Gastroesophageal sphincter (tissue), 3 donors: Measurements from ENCODE around the gene ZNF521.

Source experiments
- EP300 ChIP-seq: sonication (generic); formaldehyde crosslinking; IDR thresholded peaks from one replicate; pipeline ENCODE4 v1.6.1; 2017; ENCODE audit warnings: antibody characterized with exemption, mild to moderate bottlenecking
- POLR2A ChIP-seq, 2 donors: fragments of 450-650 bp; IDR thresholded peaks; one replicate each; pipeline ENCODE4 v1.6.1; 2017; ENCODE audit warnings: antibody characterized with exemption in 2 of 2, mild to moderate bottlenecking in 2 of 2, moderate library complexity in 1 of 2
- POLR2AphosphoS5 ChIP-seq: sonication (generic); formaldehyde crosslinking; IDR thresholded peaks from one replicate; pipeline ENCODE4 v1.6.1; 2017; ENCODE audit warnings: antibody characterized with exemption
- TF ChIP-seq, protein P1 (sequence below), 4 experiments: fragments of 200-600 bp in 2 of 4; fragments of 450-650 bp in 2 of 4; sonication (generic) in 1 of 4; IDR thresholded peaks; one replicate each; pipeline ENCODE4 v1.5.1; 2017 to 2019; ENCODE audit warnings: antibody characterized with exemption in 4 of 4, mild to moderate bottlenecking in 2 of 4, moderate library complexity in 2 of 4

DNA sequence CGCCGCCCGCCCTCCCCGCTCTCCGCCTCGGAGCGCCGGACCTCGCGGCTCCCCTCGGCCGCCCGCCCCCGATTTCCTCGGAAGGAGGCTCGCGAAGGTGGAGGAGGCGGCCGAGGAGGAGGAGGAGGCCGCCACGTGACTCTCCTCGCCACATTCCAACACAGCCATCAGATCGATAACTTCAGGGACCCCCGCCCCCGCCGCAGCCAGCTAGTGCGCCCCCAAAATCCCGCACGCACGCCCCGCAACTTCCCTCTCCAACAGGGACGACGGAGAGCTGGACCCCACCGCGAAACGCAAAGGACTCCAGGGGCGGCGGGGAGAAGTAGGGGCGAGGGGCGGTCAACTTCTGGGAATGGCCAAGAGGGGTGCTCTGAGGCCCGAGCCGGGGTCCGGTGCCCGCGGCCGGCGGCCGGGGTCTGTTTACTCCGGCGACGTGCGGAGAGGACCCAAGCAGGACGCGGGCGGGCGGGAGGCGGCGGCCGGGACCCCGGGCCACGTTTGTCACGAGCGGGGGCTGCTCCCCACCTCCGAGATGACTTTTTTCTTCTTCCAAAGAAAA is 2.0 kb downstream of the ZNF521 start:
- TF ChIP-seq POLR2AphosphoS5, result no peak
- TF ChIP-seq, protein P1, sequence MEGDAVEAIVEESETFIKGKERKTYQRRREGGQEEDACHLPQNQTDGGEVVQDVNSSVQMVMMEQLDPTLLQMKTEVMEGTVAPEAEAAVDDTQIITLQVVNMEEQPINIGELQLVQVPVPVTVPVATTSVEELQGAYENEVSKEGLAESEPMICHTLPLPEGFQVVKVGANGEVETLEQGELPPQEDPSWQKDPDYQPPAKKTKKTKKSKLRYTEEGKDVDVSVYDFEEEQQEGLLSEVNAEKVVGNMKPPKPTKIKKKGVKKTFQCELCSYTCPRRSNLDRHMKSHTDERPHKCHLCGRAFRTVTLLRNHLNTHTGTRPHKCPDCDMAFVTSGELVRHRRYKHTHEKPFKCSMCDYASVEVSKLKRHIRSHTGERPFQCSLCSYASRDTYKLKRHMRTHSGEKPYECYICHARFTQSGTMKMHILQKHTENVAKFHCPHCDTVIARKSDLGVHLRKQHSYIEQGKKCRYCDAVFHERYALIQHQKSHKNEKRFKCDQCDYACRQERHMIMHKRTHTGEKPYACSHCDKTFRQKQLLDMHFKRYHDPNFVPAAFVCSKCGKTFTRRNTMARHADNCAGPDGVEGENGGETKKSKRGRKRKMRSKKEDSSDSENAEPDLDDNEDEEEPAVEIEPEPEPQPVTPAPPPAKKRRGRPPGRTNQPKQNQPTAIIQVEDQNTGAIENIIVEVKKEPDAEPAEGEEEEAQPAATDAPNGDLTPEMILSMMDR (IDR thresholded peaks at IDR 0.05), result no peak
- TF ChIP-seq POLR2A (IDR thresholded peaks at IDR 0.05), result no peak
- no peak for TF ChIP-seq EP300
